Effector memory CD8-positive, alpha-beta T cell (primary cell): ENCODE measurements around the gene SAPCD2.
"Not testable (repeated sequence)": the region's sequence is repeated elsewhere in the genome, so short reads cannot be mapped to it uniquely, and the experiment has no call there.

ENCODE experiments used
- ATAC-seq: fragments of 150-1000 bp; cut with Tn5 transposase; replicated peaks from 2 replicates; pipeline ENCODE4 v1.10.0; 2021; ENCODE audit warnings: mild to moderate bottlenecking, moderate library complexity
- DNase-seq, 3 experiments: peaks; one replicate each; pipeline ENCODE4 v3.0.0; 2021
- H3K27ac Mint-ChIP-seq, 2 donors: one replicate each; pipeline ENCODE4 v1.8.0; 2022; ENCODE audit warnings: mild to moderate bottlenecking in 2 of 2, mixed read lengths in 2 of 2, moderate library complexity in 2 of 2
- H3K27me3 Mint-ChIP-seq, 2 donors: one replicate each; pipeline ENCODE4 v1.8.0; 2022; ENCODE audit warnings: mixed read lengths in 2 of 2
- H3K36me3 Mint-ChIP-seq: one replicate; pipeline ENCODE4 v1.8.0; 2022; ENCODE audit warnings: mild to moderate bottlenecking, moderate library complexity, mixed read lengths; ENCODE audit not compliant: insufficient read depth
- H3K4me1 Mint-ChIP-seq, 2 donors: one replicate each; pipeline ENCODE4 v1.8.0; 2022; ENCODE audit warnings: low read depth in 2 of 2, mixed read lengths in 2 of 2
- H3K4me3 Mint-ChIP-seq, 2 donors: one replicate each; pipeline ENCODE4 v1.8.0; 2022; ENCODE audit warnings: mild to moderate bottlenecking in 2 of 2, mixed read lengths in 2 of 2, moderate library complexity in 2 of 2
- H3K9me3 Mint-ChIP-seq, 2 donors: one replicate each; pipeline ENCODE4 v1.8.0; 2022; ENCODE audit warnings: mixed read lengths in 2 of 2

SAPCD2 gene

GRCh38 chr9:137070906-137071275, 534 bp upstream of the SAPCD2 start:
- peak overlapping the region; percentile 65 to 79 for H3K27ac Mint-ChIP-seq
- ATAC-seq, result no peak

GRCh38 chr9:137069508-137070091, 757 bp downstream of the SAPCD2 start:
- Mint-ChIP-seq H3K27me3 (peaks cover 0 to 7% of the 10 kb centered on the region in 2 donors), H3K36me3 (peaks cover 8% of the 10 kb centered on the region), H3K9me3 (no peaks in the 10 kb centered on the region), H3K27ac (no peak overlapping the region), H3K4me3 (peak overlapping the region; percentile 25 to 34), H3K4me1 (peaks cover 10 to 12% of the 10 kb centered on the region in 2 donors)
- no peak for ATAC-seq
- no peak for DNase-seq

More at GRCh38 chr9:137070906-137071275, 534 bp upstream of the SAPCD2 start:
- Mint-ChIP-seq H3K4me1 (peaks cover 10 to 12% of the 10 kb centered on the region in 2 donors), H3K4me3 (peak overlapping the region; percentile 75 to 78), H3K9me3 (no peaks in the 10 kb centered on the region), H3K36me3 (peaks cover 8% of the 10 kb centered on the region), H3K27me3 (peaks cover 0 to 7% of the 10 kb centered on the region in 2 donors)
- DNase-seq, result no peak

GRCh38 chr9:137068539-137069507, 1.5 kb downstream of the SAPCD2 start:
- peak overlapping the region; percentile 25 to 78 for H3K4me3 Mint-ChIP-seq

GRCh38 chr9:137067860-137068538, 2.4 kb downstream of the SAPCD2 start:
- Mint-ChIP-seq H3K9me3 (no peaks in the 10 kb centered on the region), H3K27ac (peak overlapping the region; percentile 62 to 85), H3K4me1 (peaks cover 10 to 15% of the 10 kb centered on the region in 2 donors), H3K36me3 (peaks cover 8% of the 10 kb centered on the region), H3K27me3 (peaks cover 0 to 7% of the 10 kb centered on the region in 2 donors), H3K4me3 (peak overlapping the region; percentile 63 to 78)
- ATAC-seq, result peak; percentile 56
- DNase-seq, result peak; percentile 81 to 87 (median 84)

More at GRCh38 chr9:137068539-137069507, 1.5 kb downstream of the SAPCD2 start:
- Mint-ChIP-seq H3K4me1 (peaks cover 10 to 15% of the 10 kb centered on the region in 2 donors), H3K27ac (peak overlapping the region in 1 of 2 donors; percentile 62), H3K36me3 (peaks cover 8% of the 10 kb centered on the region), H3K9me3 (no peaks in the 10 kb centered on the region), H3K27me3 (peaks cover 0 to 7% of the 10 kb centered on the region in 2 donors)
- ATAC-seq, result no peak
- no peak for DNase-seq

- Mint-ChIP-seq H3K27me3 (peaks cover 0 to 7% of the 10 kb centered on the region in 2 donors), H3K4me3 (no peak overlapping the region), H3K27ac (no peak overlapping the region), H3K4me1 (peaks cover 9 to 12% of the 10 kb centered on the region in 2 donors), H3K36me3 (peaks cover 8% of the 10 kb centered on the region), H3K9me3 (no peaks in the 10 kb centered on the region)
- DNase-seq (no peak), ATAC-seq (no peak)
Observed at GRCh38 chr9:137066096-137066861, 4.1 kb downstream of the SAPCD2 start.

GRCh38 chr9:137065336-137065967, 4.9 kb downstream of the SAPCD2 start:
- DNase-seq, result no peak
- Mint-ChIP-seq H3K27me3 (peaks cover 0 to 7% of the 10 kb centered on the region in 2 donors), H3K36me3 (peaks cover 5% of the 10 kb centered on the region), H3K4me1 (peaks cover 4 to 7% of the 10 kb centered on the region in 2 donors), H3K4me3 (no peak overlapping the region), H3K9me3 (no peaks in the 10 kb centered on the region), H3K27ac (no peak overlapping the region)
- ATAC-seq, result no peak

GRCh38 chr9:137064880-137065164, 5.5 kb downstream of the SAPCD2 start:
- Mint-ChIP-seq H3K27me3 (peaks cover 0 to 7% of the 10 kb centered on the region in 2 donors), H3K9me3 (no peaks in the 10 kb centered on the region), H3K4me1 (peaks cover 4 to 7% of the 10 kb centered on the region in 2 donors), H3K36me3 (peaks cover 4% of the 10 kb centered on the region), H3K27ac (no peak overlapping the region), H3K4me3 (no peak overlapping the region)
- no peak for DNase-seq
- no peak for ATAC-seq

- Mint-ChIP-seq H3K9me3 (no peaks in the 10 kb centered on the region), H3K36me3 (peaks cover 4% of the 10 kb centered on the region), H3K4me3 (no peak overlapping the region), H3K27ac (no peak overlapping the region), H3K4me1 (peaks cover 4 to 7% of the 10 kb centered on the region in 2 donors), H3K27me3 (peaks cover 0 to 7% of the 10 kb centered on the region in 2 donors)
- peak; percentile 59 to 61 (median 59) for DNase-seq
- ATAC-seq, result peak; percentile 44
Observed at GRCh38 chr9:137064027-137064879, 6.1 kb downstream of the SAPCD2 start.

- H3K4me3 Mint-ChIP-seq, result no peak overlapping the region
- peaks cover 4% of the 10 kb centered on the region for H3K36me3 Mint-ChIP-seq
- no peak overlapping the region for H3K27ac Mint-ChIP-seq
- DNase-seq, result no peak
- H3K4me1 Mint-ChIP-seq, result peaks cover 4 to 7% of the 10 kb centered on the region in 2 donors
- no peaks in the 10 kb centered on the region for H3K9me3 Mint-ChIP-seq
- H3K27me3 Mint-ChIP-seq, result peaks cover 0 to 7% of the 10 kb centered on the region in 2 donors
- no peak for ATAC-seq
Observed at GRCh38 chr9:137063311-137064026, 6.9 kb downstream of the SAPCD2 start.

- H3K36me3 Mint-ChIP-seq, H3K4me3 Mint-ChIP-seq, H3K9me3 Mint-ChIP-seq, H3K27ac Mint-ChIP-seq, DNase-seq, H3K27me3 Mint-ChIP-seq, ATAC-seq, H3K4me1 Mint-ChIP-seq: not testable (repeated sequence)
Observed at GRCh38 chr9:137062798-137063197, 7.6 kb downstream of the SAPCD2 start.

GRCh38 chr9:137062384-137062783, 8.0 kb downstream of the SAPCD2 start:
- Mint-ChIP-seq H3K27ac (no peak overlapping the region), H3K4me1 (peaks cover 0 to 3% of the 10 kb centered on the region in 2 donors), H3K27me3 (no peaks in the 10 kb centered on the region), H3K9me3 (no peaks in the 10 kb centered on the region), H3K4me3 (no peak overlapping the region), H3K36me3 (no peaks in the 10 kb centered on the region)
- no peak for ATAC-seq
- DNase-seq, result no peak
